ENCODE measurements around the gene PLA2G5. TPM values are rescaled to one million over a fixed set of nuclear protein-coding genes. Genes with fewer than 3 reads are reported as not detected.

The PLA2G5 gene
- total and polyA plus RNA-seq, 2 of the 8 experiments (the other 6 are each of a cell fraction or from before 2014, with no cell fraction given), result 0.05 TPM; not detected in 1

- no peak for TF ChIP-seq SIN3A (conservative IDR thresholded peaks at IDR 0.05 in 1 of 2, IDR thresholded peaks at IDR 0.05 in 1 of 2; ENCODE audit: low read depth in 1 of 2, low read length in 2 of 2)
Observed at GRCh38 chr1:20099533-20099932, 29.5 kb downstream of the PLA2G5 start (continued).
